GM12891 (cell line): ENCODE data around the gene PRKAB1.

ENCODE experiments used
- PAX5 ChIP-seq: IDR thresholded peaks from 2 replicates; pipeline ENCODE4 v1.6.1; 2011; ENCODE audit warnings: low read length, moderate library complexity, mild to moderate bottlenecking; ENCODE audit not compliant: insufficient read depth, severe bottlenecking
- POLR2A ChIP-seq: IDR thresholded peaks from 2 replicates; pipeline ENCODE4 v1.6.1; 2011; ENCODE audit warnings: low read depth, low read length, control low read depth
- POLR2AphosphoS5 ChIP-seq: IDR thresholded peaks from 2 replicates; pipeline ENCODE4 v1.6.1; 2011; ENCODE audit warnings: low read depth, low read length, control low read depth
- TAF1 ChIP-seq: IDR thresholded peaks from 2 replicates; pipeline ENCODE4 v1.6.1; 2011; ENCODE audit warnings: low read depth, low read length, control low read depth

DNA sequence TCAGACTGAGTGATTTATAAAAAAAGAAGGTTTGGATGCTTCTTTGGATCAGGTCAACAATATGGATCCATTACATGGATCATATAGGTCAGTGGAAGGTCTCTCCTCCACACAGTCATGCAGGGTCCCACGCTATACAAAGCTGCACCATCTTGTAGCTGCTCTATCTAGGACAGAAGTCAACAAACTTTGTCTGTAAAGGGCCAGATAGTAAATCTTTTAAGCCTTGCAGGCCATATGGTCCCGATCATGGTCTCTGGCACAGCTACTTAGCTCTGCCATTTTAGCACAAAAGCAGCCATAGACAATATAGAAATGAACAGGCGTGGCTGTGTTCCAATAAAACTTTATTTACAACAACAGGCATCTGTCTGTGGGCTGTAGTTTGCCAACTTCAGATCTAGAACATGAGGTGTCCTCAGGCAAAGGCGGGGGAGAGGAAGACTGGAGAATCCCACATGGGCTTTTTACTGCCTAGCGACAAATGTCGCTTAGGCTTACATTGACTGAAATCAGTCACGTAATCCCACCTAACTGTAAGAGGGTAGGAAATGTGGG is 37.6 kb upstream of the PRKAB1 start:
- TF ChIP-seq POLR2A: no peak
- TF ChIP-seq PAX5: no peak
- no peak for TF ChIP-seq POLR2AphosphoS5
- no peak for TF ChIP-seq TAF1
